HG03103 (cell line): Measurements from ENCODE around the gene DDX49.
"Not testable (repeated sequence)": the region's sequence is repeated elsewhere in the genome, so short reads cannot be mapped to it uniquely, and the experiment has no call there.

Experiments used
- ATAC-seq: cut with Tn5 transposase; IDR thresholded peaks from one replicate; pipeline ENCODE4 v1.9.1; 2021; ENCODE audit warnings: low read depth; ENCODE audit not compliant: unreplicated experiment

The DDX49 gene

GRCh38 chr19:18895038-18895823 is 24.3 kb upstream of the DDX49 start:
- no peak for ATAC-seq

- no peak for ATAC-seq
Measured at GRCh38 chr19:18895824-18896341, 23.6 kb upstream of the DDX49 start, which contains the start of gene CERS1. CERS1 (minus strand) TSS chr19:18896158; CDS start chr19:18896072, 86 bp downstream.

GRCh38 chr19:18896421-18896841 is 23.1 kb upstream of the DDX49 start:
- no peak for ATAC-seq

GRCh38 chr19:18897094-18898029 is 22.2 kb upstream of the DDX49 start:
- no peak for ATAC-seq

- ATAC-seq, result no peak
Measured at GRCh38 chr19:18898081-18898606, 21.4 kb upstream of the DDX49 start.

GRCh38 chr19:18898607-18899408 is 20.7 kb upstream of the DDX49 start:
- no peak for ATAC-seq

GRCh38 chr19:18899624-18900560 is 19.6 kb upstream of the DDX49 start:
- no peak for ATAC-seq

GRCh38 chr19:18900700-18901481 is 18.6 kb upstream of the DDX49 start:
- ATAC-seq, result no peak

GRCh38 chr19:18901491-18901890 is 18.0 kb upstream of the DDX49 start:
- ATAC-seq, result no peak

- ATAC-seq, result not testable (repeated sequence)
Measured at GRCh38 chr19:18902519-18902918, 17.0 kb upstream of the DDX49 start.

- no peak for ATAC-seq
Measured at GRCh38 chr19:18903156-18904037, 16.1 kb upstream of the DDX49 start.

- ATAC-seq, result no peak
Measured at GRCh38 chr19:18904334-18905057, 15.0 kb upstream of the DDX49 start.

GRCh38 chr19:18905058-18905456 is 14.5 kb upstream of the DDX49 start:
- ATAC-seq, result no peak

- ATAC-seq, result no peak
Measured at GRCh38 chr19:18905513-18906236, 13.8 kb upstream of the DDX49 start.

GRCh38 chr19:18906605-18907519 is 12.7 kb upstream of the DDX49 start:
- ATAC-seq, result no peak
